ENCODE results near the gene SNX20.

SNX20 gene

DNA sequence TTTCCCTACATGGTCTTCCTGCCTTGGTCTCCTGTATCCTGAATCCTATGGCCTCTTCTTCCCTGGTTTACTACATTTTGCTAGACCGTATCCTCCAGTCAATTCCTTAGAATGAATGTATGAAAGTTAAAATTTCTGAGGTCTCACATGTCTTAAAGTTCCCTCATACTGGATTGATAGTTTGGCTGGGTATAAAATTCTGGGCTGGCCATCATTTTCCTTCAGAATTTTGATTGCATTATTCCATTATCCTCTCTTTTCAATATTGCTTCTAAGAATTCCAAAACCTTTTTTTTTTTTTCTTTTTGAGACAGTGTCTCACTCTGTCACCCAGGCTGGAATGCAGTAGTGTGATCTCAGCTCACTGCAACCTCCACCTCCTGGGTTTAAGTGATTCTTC is 23.1 kb upstream of the SNX20 start:
- DNase-seq, result no peak

GRCh38 chr16:50702725-50703124 is 21.6 kb upstream of the SNX20 start:
- DNase-seq, result no peak

- DNase-seq, result no peak
Observed at GRCh38 chr16:50699326-50700159, 18.4 kb upstream of the SNX20 start.

DNA sequence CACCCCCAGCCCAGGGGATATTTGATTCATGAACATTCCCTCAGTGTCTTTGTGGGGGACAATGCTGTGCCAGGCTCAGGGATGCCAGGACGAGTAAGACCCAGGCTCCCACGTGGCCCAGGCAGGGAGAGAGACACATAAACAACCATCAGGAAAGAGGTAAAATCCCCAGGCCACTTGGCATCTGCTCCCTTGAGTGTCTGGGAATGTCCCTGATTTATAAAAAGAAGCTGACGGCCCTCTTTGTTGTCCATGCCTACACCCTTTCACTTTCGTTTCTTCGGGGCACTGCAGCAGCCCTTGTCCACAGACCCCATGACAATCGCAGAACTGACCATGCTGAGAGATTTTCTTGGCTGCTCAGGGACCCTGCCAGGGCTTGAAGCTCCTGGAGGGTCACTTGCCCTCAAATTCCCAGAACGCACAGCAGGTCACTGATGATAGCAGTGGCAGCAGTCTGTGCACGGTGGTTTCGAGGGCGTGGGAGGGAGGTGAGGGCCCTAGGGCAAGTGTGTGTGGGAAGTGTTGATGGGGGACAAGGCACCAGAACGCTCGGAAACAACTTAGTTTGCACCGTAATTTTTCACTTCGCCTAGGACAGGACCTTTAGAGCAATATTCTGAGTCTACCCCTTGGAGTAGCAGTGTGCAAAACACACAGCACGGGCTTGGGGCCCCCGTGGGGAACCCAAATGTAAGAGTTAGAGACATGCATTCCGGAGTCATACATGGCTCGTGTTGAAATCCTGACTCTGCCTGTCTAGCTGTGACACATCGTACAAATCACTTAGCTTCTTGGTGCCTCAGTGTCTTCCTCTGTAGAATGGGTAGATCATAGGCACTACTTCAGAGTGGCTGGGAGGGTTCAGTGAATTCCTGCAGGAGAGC is 17.0 kb upstream of the SNX20 start:
- DNase-seq, result no peak

- DNase-seq, result no peak
Observed at GRCh38 chr16:50697421-50697715, 16.3 kb upstream of the SNX20 start.

GRCh38 chr16:50696575-50697420 is 15.7 kb upstream of the SNX20 start:
- no peak for DNase-seq

DNA sequence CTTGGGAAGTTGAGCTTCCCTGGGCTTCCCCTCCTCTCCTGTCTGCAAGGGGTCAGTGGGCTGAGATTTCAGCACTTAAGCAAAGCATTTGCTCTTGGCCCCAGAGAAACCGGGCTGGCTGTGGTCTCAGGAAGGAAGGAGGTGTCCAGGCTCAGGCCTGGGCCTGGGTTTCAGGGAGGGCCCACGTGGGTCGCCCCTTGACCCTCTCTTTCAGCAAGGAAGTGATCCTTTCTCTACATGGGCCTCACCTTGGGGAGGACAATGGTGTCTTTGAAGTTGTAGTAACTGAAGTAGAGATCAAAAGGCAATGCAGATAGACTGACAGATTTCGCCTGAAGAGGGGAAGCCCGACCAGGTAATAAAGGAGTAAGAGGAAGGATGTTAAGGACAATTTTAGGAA is 15.0 kb upstream of the SNX20 start:
- no peak for DNase-seq

DNA sequence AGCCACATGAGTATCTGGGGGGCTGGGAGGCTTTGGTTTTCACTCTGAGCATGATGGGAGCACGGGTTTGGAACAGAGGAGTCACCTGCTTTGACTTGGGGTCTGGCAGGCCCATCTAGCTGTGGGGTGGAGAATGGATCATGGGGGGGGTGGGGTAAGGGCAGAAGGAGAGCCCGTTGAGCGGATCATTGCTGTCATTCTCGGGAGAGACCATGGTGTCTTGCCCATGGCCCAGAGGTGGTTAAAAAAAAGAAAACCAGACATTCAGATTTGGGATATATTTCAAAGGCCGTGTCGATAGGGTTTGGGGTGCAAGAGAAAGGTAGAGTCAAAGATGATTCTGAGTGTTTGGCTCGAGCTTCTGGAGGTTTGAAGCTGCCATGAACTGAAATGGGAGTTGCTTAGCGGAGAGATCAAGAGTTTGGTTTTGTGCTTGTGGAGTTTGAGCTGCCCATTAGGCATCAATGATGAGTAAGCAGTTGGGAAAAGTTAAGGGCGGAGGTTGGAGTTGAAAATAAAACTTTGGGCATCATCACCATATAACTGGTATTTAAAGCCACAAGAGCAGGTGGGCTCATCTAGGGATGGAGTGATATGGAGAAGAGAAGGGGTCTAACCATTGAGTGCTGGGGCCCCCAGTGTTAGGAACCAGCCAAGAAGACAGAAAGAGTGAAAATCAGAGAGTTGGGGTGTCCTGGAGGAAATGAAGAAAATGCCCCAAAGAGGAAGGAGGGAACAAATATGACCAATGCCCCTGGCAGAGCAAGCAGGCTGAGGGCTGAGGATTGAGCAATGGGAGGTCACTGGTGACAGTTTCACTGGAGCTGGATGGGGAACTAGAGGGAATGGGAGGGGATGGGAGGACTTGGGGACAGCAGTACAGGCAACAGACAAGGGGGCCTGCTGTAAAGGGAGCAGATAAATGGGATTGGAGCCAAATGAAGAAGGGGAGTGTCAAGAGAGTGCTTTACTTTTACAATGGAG is 14.2 kb upstream of the SNX20 start:
- no peak for DNase-seq

DNA sequence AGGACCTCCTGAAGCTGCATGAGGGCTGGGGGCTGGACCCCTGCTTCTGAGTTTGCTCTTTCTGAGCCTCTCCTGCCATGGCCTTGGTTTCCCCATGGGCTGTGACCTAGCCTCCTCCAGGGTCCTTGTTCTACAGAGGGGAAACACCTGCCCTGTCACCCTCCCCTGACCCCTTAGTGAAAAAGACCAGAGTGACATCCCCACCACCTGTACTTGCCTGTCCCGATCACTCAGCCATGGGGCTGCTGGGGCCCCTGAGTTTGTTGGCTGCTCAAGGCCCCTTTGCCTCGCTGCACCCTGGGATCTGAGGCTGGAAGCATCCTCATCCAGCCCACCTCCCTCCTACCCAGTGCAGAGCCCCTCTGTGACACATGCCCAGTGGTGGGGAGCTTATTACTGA is 13.1 kb upstream of the SNX20 start:
- no peak for DNase-seq

DNA sequence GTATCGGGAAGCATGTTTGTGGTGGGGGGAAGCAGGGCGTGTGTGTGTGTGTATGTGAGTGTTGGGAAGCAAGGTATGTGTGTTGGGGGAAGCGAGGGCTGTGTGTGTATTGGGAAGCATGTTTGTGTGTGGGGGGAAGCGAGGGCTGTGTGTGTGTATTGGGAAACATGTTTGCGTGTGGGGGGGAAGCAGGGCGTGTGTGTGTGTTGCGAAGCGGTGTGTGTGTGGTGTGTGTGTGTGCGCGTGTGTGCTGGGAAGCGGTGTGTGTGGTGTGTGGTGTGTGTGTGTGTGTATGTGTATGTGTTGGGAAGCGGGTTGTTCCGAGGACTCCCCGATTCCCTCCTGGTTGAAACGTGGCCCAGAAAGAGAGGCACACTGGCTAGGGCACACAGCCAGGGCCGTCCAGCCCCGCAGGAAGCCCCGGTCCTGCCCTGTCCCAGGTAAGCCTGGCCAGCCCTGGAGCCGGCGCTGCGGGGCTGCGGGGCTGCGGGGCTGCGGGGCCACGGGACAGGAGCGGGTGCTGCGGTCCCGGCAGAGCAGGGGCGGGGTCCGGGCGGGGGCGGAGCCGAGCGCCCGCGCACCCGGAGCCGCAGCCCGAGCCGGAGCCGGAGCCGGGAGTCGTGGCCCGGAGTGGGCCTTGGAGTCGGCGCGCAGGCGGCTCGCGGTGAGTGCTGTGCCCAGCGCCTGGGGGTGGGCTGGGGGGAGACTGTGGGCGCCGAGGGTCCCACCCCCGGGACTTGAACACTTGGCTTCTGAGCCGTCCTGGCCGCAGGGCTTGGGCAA is 12.1 kb upstream of the SNX20 start, which contains the start of gene NOD2:
Gene NOD2, plus strand, starts transcription at position 608 of the 783 bp plus-strand sequence. CDS start 5,890 bp downstream, outside the sequence.
- DNase-seq, result no peak

GRCh38 chr16:50692644-50692998 is 11.5 kb upstream of the SNX20 start:
- no peak for DNase-seq

DNA sequence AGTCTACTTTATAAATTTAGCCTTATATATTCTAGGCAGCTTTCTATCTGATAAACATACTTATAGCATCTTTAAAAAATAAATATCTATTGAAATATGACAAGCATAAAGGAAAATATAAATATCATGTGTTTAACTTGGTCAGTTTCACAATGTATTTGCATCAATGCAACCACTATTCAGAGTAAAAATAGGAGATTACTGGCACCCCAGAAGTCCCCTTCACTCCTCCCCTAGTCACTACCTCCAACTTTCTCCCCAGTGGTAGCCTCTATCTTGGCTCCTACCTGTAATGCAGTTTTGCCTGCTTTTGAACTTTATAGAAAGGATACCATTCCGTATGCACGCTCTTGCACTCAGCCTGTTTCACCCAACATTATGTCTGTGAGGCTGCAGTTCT is 9.1 kb upstream of the SNX20 start:
- no peak for DNase-seq

DNA sequence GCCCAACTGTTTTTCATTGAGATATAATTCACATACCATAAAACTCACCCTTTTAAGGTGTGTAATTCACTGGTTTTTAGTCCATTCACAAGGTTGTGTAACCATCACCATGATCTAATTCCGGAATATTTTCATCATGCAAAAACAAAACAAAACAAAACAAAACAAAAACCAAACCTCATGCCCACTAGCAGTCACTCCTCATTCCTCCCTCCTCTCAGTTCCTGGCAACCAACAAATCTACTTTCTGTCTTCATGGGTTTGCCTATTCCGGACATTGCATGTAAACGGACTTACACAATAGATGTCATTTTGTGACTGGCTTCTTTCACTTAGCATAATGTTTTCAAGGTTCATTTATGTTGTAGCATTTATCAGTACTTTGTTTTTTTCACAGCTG is 7.8 kb upstream of the SNX20 start:
- no peak for DNase-seq

DNA sequence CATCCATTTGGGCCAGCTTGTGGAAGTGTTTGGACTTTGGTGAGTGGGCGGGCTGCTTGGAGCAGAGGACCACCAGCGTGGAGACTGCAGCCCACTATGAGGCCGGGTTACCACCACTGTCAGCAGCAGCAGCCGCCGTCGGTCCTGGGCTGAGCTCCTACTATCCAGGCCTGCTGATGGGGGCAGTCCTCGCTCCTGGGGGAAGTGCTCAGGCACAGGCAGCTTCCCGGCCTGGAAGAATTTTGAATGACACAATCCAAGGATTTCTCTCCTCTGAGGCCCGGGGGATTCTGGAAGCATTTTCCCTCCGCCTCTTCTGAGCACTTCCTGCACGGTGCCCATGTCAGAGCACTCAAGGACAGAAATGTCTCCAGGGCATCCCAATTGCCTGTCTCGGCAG is 7.0 kb upstream of the SNX20 start:
- no peak for DNase-seq

DNA sequence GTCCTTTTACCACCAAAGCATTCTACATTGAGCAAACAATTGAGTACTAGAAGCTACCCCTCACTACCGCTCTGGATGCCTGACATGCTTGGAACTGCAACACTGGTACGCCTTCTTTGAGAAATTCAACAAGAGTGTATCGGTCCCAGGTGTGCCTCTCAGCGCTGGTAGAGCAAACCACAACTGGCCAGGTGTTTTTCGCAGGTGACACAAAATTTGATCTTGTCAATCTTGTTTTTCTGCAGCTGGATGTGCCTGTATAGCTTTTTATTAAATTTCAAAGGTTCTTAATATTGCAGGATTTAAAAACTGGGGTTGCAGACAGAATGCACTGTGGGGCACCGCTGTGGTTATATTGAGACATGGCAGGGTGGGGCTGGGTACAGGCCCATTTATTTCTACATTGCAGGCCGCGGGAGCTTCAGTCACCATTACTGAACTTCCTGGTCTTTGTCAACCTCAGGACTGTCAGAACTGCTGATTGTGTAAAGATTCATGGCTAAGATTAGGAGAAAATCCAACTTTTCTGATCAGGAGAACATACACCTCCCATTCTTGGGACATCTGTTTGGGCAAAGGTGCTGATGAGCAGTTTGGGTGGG is 4.5 kb upstream of the SNX20 start:
- no peak for DNase-seq

GRCh38 chr16:50684823-50685461 is 3.8 kb upstream of the SNX20 start:
- DNase-seq, result no peak

- DNase-seq, result no peak
Observed at GRCh38 chr16:50683689-50684374, 2.7 kb upstream of the SNX20 start.

DNA sequence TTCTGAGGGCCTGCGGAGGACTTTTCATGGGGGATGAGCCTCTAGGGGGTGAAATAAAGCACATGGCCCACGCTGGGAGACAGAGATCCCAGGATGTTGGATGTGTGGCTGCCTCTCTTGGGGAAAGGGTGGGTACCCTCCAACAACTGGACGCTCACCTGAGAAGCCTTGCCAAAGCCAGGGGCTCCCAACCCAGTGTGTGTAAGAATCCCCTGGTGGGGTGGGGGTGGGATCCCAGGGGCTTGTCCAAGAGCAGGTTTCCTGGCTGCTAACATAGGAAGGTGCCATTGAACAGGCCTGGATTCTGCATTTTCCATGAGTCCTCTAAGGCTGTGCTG is 587 bp downstream of the SNX20 start:
- no peak for DNase-seq

- DNase-seq, result no peak
Observed at GRCh38 chr16:50679676-50680555, 1.2 kb downstream of the SNX20 start.
